Measurements from ENCODE around the gene SCLT1.

Gene SCLT1

GRCh38 chr4:128871948-128872347, 221.4 kb downstream of the SCLT1 start:
- no peaks in the 10 kb centered on the region for H3K27me3 ChIP-seq (ENCODE audit: control insufficient read depth, insufficient read depth, low read length)
- H3K9me3 ChIP-seq (ENCODE audit: control insufficient read depth, insufficient read depth, low read depth, low read length), result no peaks in the 10 kb centered on the region
- H3K4me1 ChIP-seq (ENCODE audit: control insufficient read depth, insufficient read depth, low read length), result no peaks in the 10 kb centered on the region; the same call in 1 of the 2 replicates
- H3K9ac ChIP-seq (ENCODE audit: low read length), result no peak overlapping the region
- H3K27ac ChIP-seq (ENCODE audit: low read depth, low read length), result no peak overlapping the region
- H3K4me3 ChIP-seq (ENCODE audit: low read depth, low read length), result no peak overlapping the region
- peaks cover 72% of the 10 kb centered on the region for H3K36me3 ChIP-seq (ENCODE audit: control insufficient read depth, insufficient read depth, low read length)

- no peaks in the 10 kb centered on the region for H3K9me3 ChIP-seq (ENCODE audit: control insufficient read depth, insufficient read depth, low read depth, low read length)
- no peak overlapping the region for H3K27ac ChIP-seq (ENCODE audit: low read depth, low read length)
- no peak overlapping the region for H3K9ac ChIP-seq (ENCODE audit: low read length)
- H3K36me3 ChIP-seq (ENCODE audit: control insufficient read depth, insufficient read depth, low read length), result peaks cover 92% of the 10 kb centered on the region
- H3K4me1 ChIP-seq (ENCODE audit: control insufficient read depth, insufficient read depth, low read length), result peaks cover 18% of the 10 kb centered on the region
- no peak overlapping the region for H3K4me3 ChIP-seq (ENCODE audit: low read depth, low read length)
- no peaks in the 10 kb centered on the region for H3K27me3 ChIP-seq (ENCODE audit: control insufficient read depth, insufficient read depth, low read length)
Measured at GRCh38 chr4:128869776-128870509, 223.4 kb downstream of the SCLT1 start.

DNA sequence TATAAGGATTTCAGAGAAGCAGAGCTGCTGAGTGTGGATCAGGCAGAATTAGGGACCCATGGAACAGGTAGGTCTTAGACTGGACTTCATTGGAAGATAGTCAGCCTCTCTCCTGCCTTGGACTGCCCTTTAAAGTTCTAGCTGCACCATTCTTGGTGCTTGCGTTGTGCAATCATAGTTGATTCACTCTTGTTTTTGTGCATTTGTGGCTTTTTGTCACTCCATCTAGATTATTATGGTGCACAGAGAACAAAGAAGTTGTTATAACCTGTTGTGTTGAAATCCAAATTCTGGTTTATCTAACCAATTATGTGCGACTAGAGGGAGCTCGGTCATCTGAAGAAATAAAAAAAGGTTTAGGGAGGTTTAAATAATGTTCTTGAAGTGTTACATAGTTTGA, 224.6 kb downstream of the SCLT1 start:
- no peaks in the 10 kb centered on the region for H3K27me3 ChIP-seq (ENCODE audit: control insufficient read depth, insufficient read depth, low read length)
- H3K27ac ChIP-seq (ENCODE audit: low read depth, low read length), result no peak overlapping the region
- peaks cover 21% of the 10 kb centered on the region for H3K4me1 ChIP-seq (ENCODE audit: control insufficient read depth, insufficient read depth, low read length)
- no peaks in the 10 kb centered on the region for H3K9me3 ChIP-seq (ENCODE audit: control insufficient read depth, insufficient read depth, low read depth, low read length)
- no peak overlapping the region for H3K9ac ChIP-seq (ENCODE audit: low read length)
- no peak overlapping the region for H3K4me3 ChIP-seq (ENCODE audit: low read depth, low read length)
- peaks cover 99% of the 10 kb centered on the region for H3K36me3 ChIP-seq (ENCODE audit: control insufficient read depth, insufficient read depth, low read length)

DNA sequence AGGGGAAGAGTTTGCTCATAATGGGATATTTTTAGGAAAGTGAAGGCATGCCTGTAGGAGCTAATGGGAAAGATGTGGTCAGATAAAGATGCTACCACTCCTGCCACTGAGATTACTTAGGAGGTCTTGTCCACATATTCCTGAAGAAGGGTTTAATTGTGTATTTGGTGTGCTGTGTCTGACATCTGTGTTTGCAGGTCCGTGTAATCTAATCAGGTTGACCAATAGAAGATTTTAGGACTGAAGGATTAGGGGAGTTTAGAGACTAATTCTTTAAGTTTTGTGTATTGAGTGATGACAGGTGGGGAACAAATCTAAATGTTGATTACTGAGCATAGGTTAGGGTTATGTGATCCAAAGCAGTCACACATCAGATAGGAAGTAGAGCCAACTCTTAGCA, 226.6 kb downstream of the SCLT1 start:
- peak overlapping the region; percentile 14 for H3K9ac ChIP-seq (ENCODE audit: low read length)

DNA sequence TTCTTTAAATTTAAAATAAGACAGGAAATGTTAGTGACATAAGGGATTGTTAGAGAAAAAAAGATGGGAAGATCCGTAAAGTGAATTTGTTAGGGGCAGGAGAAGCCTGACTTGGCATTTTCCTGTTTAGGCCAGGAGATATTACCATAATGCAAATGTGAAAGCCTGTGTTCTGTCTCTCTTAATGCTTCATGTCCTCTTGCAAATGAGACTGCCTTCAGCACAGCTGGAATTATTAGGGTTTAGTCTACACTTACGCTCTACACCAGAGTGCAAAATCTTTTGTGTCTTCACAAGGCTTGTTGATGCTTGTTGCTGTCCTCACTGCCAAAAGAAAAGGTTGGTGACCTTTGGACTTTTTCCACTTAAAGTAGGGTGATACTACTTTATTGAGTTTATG, 227.1 kb downstream of the SCLT1 start:
- H3K27ac ChIP-seq (ENCODE audit: low read depth, low read length), result no peak overlapping the region
- H3K36me3 ChIP-seq (ENCODE audit: control insufficient read depth, insufficient read depth, low read length), result peaks cover 100% of the 10 kb centered on the region
- peaks cover 34% of the 10 kb centered on the region for H3K4me1 ChIP-seq (ENCODE audit: control insufficient read depth, insufficient read depth, low read length)
- H3K4me3 ChIP-seq (ENCODE audit: low read depth, low read length), result no peak overlapping the region
- H3K27me3 ChIP-seq (ENCODE audit: control insufficient read depth, insufficient read depth, low read length), result no peaks in the 10 kb centered on the region
- H3K9me3 ChIP-seq (ENCODE audit: control insufficient read depth, insufficient read depth, low read depth, low read length), result no peaks in the 10 kb centered on the region
- H3K9ac ChIP-seq (ENCODE audit: low read length), result no peak overlapping the region

More for the DNA sequence above, 226.6 kb downstream of the SCLT1 start:
- Histone ChIP-seq H3K4me1 (ENCODE audit: control insufficient read depth, insufficient read depth, low read length) (peaks cover 34% of the 10 kb centered on the region), H3K27me3 (ENCODE audit: control insufficient read depth, insufficient read depth, low read length) (no peaks in the 10 kb centered on the region), H3K36me3 (ENCODE audit: control insufficient read depth, insufficient read depth, low read length) (peaks cover 100% of the 10 kb centered on the region), H3K9me3 (ENCODE audit: control insufficient read depth, insufficient read depth, low read depth, low read length) (no peaks in the 10 kb centered on the region), H3K27ac (ENCODE audit: low read depth, low read length) (no peak overlapping the region), H3K4me3 (ENCODE audit: low read depth, low read length) (no peak overlapping the region)

DNA sequence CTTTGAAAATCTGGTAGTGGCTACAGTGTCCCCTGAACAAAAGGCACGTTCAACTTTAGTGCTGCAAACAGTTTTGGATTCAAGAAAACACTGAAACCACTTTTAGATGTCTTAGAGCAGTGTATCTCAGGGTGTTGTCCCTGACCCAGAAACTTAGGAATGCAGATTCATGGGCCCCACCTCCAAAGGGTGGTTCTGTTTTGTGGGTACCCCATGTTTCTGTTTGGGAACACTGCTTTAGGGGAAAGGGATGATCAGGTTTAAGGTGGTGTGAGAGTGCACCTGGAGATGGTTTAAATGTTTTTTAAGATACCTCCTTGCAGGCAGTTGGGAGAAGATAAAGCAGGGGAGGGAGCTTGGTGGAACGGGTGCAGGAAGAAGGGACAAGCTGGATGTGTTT, 228.2 kb downstream of the SCLT1 start:
- H3K27me3 ChIP-seq (ENCODE audit: control insufficient read depth, insufficient read depth, low read length), result no peaks in the 10 kb centered on the region
- H3K36me3 ChIP-seq (ENCODE audit: control insufficient read depth, insufficient read depth, low read length), result peaks cover 100% of the 10 kb centered on the region
- H3K9me3 ChIP-seq (ENCODE audit: control insufficient read depth, insufficient read depth, low read depth, low read length), result no peaks in the 10 kb centered on the region
- H3K4me1 ChIP-seq (ENCODE audit: control insufficient read depth, insufficient read depth, low read length), result peaks cover 38% of the 10 kb centered on the region
- no peak overlapping the region for H3K9ac ChIP-seq (ENCODE audit: low read length)
- no peak overlapping the region for H3K27ac ChIP-seq (ENCODE audit: low read depth, low read length)
- no peak overlapping the region for H3K4me3 ChIP-seq (ENCODE audit: low read depth, low read length)

DNA sequence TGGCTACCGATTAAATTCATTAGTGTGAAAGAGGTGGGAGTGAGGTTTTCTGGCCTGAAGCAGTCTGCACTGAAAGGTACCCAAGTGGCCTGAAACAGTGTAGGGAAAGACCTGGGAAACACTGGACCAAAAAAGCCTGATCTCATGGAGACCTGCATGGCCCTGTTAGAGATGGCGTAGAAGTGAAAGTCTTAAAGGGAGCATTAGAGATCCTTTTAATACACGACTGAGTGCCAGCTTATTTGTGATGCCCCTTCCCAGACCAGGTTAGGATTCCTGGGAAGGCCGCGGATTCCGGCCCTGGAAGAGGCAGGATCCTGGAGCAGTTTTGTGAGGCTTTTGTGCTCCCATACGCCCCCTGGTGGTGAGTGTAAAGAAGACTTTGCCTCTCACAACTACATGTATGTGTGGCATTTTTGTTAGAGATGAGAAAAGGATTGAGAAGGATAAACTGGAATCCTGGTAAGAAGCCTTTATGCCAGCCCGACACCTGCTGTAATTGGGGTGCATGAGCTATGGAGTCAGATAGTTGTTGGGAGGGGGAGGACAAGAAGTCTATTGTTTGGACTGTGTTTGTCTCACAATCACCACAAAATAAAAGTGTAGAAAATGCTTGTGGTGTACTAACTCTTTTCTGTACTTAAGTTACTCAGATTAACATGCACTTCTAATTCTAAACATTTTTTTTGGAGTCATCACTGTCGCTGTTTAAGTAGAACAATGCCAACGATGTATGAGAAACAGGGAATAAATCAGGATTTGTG, 229.8 kb downstream of the SCLT1 start:
- Histone ChIP-seq H3K27me3 (ENCODE audit: control insufficient read depth, insufficient read depth, low read length) (no peaks in the 10 kb centered on the region), H3K9me3 (ENCODE audit: control insufficient read depth, insufficient read depth, low read depth, low read length) (no peaks in the 10 kb centered on the region), H3K36me3 (ENCODE audit: control insufficient read depth, insufficient read depth, low read length) (peaks cover 99% of the 10 kb centered on the region), H3K9ac (ENCODE audit: low read length) (no peak overlapping the region), H3K4me3 (ENCODE audit: low read depth, low read length) (no peak overlapping the region), H3K27ac (ENCODE audit: low read depth, low read length) (no peak overlapping the region), H3K4me1 (ENCODE audit: control insufficient read depth, insufficient read depth, low read length) (peaks cover 41% of the 10 kb centered on the region)

- Histone ChIP-seq H3K9me3 (ENCODE audit: control insufficient read depth, insufficient read depth, low read depth, low read length) (no peaks in the 10 kb centered on the region), H3K4me1 (ENCODE audit: control insufficient read depth, insufficient read depth, low read length) (peaks cover 41% of the 10 kb centered on the region), H3K9ac (ENCODE audit: low read length) (no peak overlapping the region), H3K36me3 (ENCODE audit: control insufficient read depth, insufficient read depth, low read length) (peaks cover 98% of the 10 kb centered on the region), H3K4me3 (ENCODE audit: low read depth, low read length) (no peak overlapping the region), H3K27me3 (ENCODE audit: control insufficient read depth, insufficient read depth, low read length) (no peaks in the 10 kb centered on the region), H3K27ac (ENCODE audit: low read depth, low read length) (no peak overlapping the region)
Measured at GRCh38 chr4:128862608-128863311, 230.6 kb downstream of the SCLT1 start.

DNA sequence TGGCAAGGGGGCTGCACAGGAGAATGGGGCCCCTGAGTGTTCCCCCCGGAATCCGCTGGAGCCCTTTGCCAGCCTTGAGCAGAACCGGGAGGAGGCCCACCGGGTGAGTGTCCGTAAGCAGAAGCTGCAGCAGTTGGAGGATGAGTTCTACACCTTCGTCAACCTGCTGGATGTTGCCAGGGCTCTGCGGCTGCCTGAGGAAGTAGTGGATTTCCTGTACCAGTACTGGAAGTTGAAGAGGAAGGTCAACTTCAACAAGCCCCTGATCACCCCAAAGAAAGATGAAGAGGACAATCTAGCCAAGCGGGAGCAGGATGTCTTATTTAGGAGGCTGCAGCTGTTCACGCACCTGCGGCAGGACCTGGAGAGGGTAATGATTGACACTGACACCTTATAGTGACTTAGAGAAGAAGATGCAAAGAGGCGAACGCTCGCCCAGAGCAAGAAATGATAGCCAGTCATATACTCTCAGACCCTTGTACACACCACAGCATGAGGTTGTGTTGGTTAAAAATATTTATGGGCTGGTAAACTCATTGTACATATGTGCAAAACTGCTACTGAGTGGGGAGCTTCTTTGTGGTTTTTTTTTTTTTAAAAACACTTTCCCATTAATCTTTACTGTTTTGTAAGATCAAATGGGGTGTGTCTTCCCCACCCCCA, 231.4 kb downstream of the SCLT1 start:
- Histone ChIP-seq H3K9me3 (ENCODE audit: control insufficient read depth, insufficient read depth, low read depth, low read length) (no peaks in the 10 kb centered on the region), H3K27me3 (ENCODE audit: control insufficient read depth, insufficient read depth, low read length) (no peaks in the 10 kb centered on the region), H3K27ac (ENCODE audit: low read depth, low read length) (no peak overlapping the region), H3K4me1 (ENCODE audit: control insufficient read depth, insufficient read depth, low read length) (peaks cover 41% of the 10 kb centered on the region), H3K9ac (ENCODE audit: low read length) (no peak overlapping the region), H3K36me3 (ENCODE audit: control insufficient read depth, insufficient read depth, low read length) (peaks cover 98% of the 10 kb centered on the region), H3K4me3 (ENCODE audit: low read depth, low read length) (no peak overlapping the region)

DNA sequence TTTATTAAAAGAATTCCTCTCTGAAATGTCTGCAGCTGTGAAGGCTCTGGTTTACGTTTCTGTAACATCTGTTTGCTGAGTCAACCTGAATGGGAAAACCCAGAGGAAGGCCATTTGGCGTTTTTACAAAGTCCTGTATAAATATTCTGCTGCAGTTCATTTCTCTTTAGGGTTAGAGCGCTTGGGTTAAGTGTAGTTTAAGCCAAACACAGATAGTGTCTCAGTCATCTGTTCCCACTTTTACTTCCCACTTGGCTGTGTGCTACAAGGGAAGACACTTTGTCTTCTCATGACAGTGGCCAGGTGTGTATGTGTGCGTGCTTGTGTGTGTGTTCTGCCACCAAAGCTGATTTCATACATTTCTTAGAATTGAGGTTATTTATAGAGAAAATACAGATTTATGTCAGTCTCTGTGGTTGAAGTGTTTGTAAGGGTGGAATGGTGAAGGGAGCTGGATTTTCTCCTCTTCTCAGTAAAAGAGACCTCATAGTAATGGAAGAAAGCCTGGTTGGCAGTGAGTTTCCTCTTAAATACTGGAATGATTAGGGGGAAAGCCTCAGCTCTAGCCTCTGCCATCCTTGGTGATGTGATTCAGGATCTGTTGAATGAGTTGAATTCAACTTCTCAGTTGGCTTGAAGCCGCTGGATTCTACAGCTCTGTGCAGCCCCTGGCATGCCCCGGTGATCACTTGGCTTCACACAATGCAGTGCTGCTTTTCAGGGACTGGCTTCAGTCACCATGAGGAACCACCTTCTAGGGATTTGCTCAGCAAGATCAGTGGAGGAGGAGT, 233.3 kb downstream of the SCLT1 start:
- peaks cover 98% of the 10 kb centered on the region for H3K36me3 ChIP-seq (ENCODE audit: control insufficient read depth, insufficient read depth, low read length)
- no peak overlapping the region for H3K9ac ChIP-seq (ENCODE audit: low read length)
- peaks cover 24% of the 10 kb centered on the region for H3K4me1 ChIP-seq (ENCODE audit: control insufficient read depth, insufficient read depth, low read length)
- no peaks in the 10 kb centered on the region for H3K9me3 ChIP-seq (ENCODE audit: control insufficient read depth, insufficient read depth, low read depth, low read length)
- no peaks in the 10 kb centered on the region for H3K27me3 ChIP-seq (ENCODE audit: control insufficient read depth, insufficient read depth, low read length)
- no peak overlapping the region for H3K27ac ChIP-seq (ENCODE audit: low read depth, low read length)
- H3K4me3 ChIP-seq (ENCODE audit: low read depth, low read length), result no peak overlapping the region

All from HUES6 (cell line).